H1 (cell line): ENCODE measurements around the gene GNG4. TPM values are rescaled to one million over a fixed set of nuclear protein-coding genes. Genes with fewer than 3 reads are reported as not detected.

Experiments used
- ASH2L ChIP-seq: fragments of 200-600, 300-600 bp; sonication (generic); IDR thresholded peaks from one replicate; pipeline ENCODE4 v1.7.1; 2017; ENCODE audit warnings: low read length
- CBX8 ChIP-seq: fragments of 300-800, 300-1000 bp; sonication (generic); IDR thresholded peaks from 2 replicates; pipeline ENCODE4 v1.7.1; 2016; ENCODE audit warnings: low read depth, low read length, borderline replicate concordance
- FOSL1 ChIP-seq: IDR thresholded peaks from 2 replicates; pipeline ENCODE4 v1.6.1; 2011; ENCODE audit warnings: mild to moderate bottlenecking, low read depth, low read length, moderate library complexity; ENCODE audit not compliant: insufficient read depth
- HDAC2 ChIP-seq, 2 experiments: fragments of 300-600 bp in 1 of 2; sonication (generic) in 1 of 2; IDR thresholded peaks; 2 replicates each; pipeline ENCODE4 v1.6.1; 2011 to 2012; ENCODE audit warnings: low read depth in 2 of 2, low read length in 2 of 2, mild to moderate bottlenecking in 2 of 2, moderate library complexity in 2 of 2, borderline replicate concordance in 1 of 2, inconsistent platforms in 1 of 2
- KDM4A ChIP-seq: IDR thresholded peaks from one replicate; pipeline ENCODE4 v1.7.1; 2012; ENCODE audit warnings: low read depth, mild to moderate bottlenecking, moderate library complexity, low read length, inconsistent platforms; ENCODE audit not compliant: severe bottlenecking
- RFX5 ChIP-seq: IDR thresholded peaks from 2 replicates; pipeline ENCODE4 v1.6.1; 2011; ENCODE audit warnings: low read depth, low read length, improper control_type of control experiment, borderline replicate concordance
- SIX5 ChIP-seq: IDR thresholded peaks from 2 replicates; pipeline ENCODE4 v1.6.1; 2011; ENCODE audit warnings: mild to moderate bottlenecking, low read depth, low read length
- SP1 ChIP-seq: IDR thresholded peaks from 2 replicates; pipeline ENCODE4 v1.6.1; 2011; ENCODE audit warnings: low read depth, low read length
- TBP ChIP-seq: IDR thresholded peaks from 2 replicates; pipeline ENCODE4 v1.6.1; 2011; ENCODE audit warnings: low read depth, low read length, improper control_type of control experiment
- polyA plus RNA-seq, 7 experiments: library from polyadenylated mRNA; depleted of rRNA in 3 of 7; stranded (reverse) in 5 of 7; unstranded in 2 of 7; fragments of >200 nt in 5 of 7; fragments of 200-250 nt in 2 of 7; gene quantifications; 1 replicate in 5 of 7; 2 replicates in 1 of 7; 4 replicates in 1 of 7; pipeline versions ENCODE4 v1.2.1 to v1.2.3, GENCODE V29; 2011 to 2013; ENCODE audit warnings: missing spikeins in 2 of 7, mixed read lengths in 2 of 7
- total RNA-seq: library from RNA; stranded (reverse); fragmentation: NEBNext Ultra II Directional; extraction: Animal tissue kit (Norgen Biotek cat#: 25700); gene quantifications from 2 replicates; pipeline ENCODE4 v1.2.1, GENCODE V29; 2021
- TF ChIP-seq, protein P1 (sequence below): fragments of 300-600 bp; sonication (generic); IDR thresholded peaks from 2 replicates; pipeline ENCODE4 v1.7.1; 2012; ENCODE audit warnings: low read length, moderate library complexity, mild to moderate bottlenecking, inconsistent platforms; ENCODE audit not compliant: insufficient replicate concordance
- TF ChIP-seq, protein P2 (sequence below): IDR thresholded peaks from 2 replicates; pipeline ENCODE4 v1.6.1; 2011; ENCODE audit warnings: low read length, improper control_type of control experiment

Gene GNG4
- total and polyA plus RNA-seq, 2 of the 8 experiments (the other 6 are each of a cell fraction or from before 2014, with no cell fraction given): 95.5 to 96.8 TPM

DNA sequence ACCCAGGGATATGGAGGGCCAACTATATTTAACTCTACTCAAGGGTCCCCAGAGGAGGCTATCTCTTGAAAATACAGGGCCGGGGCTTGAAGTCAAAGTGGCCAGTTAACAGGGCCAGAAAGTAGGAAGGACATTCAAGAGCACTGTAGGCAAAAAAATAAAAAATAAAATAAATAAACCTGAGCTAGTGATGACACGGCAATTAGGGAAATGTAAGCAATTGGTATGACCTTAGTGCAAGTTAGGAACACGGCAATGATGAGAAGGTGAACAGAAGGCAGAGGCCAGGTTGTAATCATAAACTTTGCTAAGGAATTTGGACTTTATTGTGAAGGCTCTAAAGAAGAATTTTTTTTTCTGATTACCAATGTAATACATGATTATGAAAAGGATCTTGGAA is 142.0 kb downstream of the GNG4 start (continued):
- TF ChIP-seq, protein P1, sequence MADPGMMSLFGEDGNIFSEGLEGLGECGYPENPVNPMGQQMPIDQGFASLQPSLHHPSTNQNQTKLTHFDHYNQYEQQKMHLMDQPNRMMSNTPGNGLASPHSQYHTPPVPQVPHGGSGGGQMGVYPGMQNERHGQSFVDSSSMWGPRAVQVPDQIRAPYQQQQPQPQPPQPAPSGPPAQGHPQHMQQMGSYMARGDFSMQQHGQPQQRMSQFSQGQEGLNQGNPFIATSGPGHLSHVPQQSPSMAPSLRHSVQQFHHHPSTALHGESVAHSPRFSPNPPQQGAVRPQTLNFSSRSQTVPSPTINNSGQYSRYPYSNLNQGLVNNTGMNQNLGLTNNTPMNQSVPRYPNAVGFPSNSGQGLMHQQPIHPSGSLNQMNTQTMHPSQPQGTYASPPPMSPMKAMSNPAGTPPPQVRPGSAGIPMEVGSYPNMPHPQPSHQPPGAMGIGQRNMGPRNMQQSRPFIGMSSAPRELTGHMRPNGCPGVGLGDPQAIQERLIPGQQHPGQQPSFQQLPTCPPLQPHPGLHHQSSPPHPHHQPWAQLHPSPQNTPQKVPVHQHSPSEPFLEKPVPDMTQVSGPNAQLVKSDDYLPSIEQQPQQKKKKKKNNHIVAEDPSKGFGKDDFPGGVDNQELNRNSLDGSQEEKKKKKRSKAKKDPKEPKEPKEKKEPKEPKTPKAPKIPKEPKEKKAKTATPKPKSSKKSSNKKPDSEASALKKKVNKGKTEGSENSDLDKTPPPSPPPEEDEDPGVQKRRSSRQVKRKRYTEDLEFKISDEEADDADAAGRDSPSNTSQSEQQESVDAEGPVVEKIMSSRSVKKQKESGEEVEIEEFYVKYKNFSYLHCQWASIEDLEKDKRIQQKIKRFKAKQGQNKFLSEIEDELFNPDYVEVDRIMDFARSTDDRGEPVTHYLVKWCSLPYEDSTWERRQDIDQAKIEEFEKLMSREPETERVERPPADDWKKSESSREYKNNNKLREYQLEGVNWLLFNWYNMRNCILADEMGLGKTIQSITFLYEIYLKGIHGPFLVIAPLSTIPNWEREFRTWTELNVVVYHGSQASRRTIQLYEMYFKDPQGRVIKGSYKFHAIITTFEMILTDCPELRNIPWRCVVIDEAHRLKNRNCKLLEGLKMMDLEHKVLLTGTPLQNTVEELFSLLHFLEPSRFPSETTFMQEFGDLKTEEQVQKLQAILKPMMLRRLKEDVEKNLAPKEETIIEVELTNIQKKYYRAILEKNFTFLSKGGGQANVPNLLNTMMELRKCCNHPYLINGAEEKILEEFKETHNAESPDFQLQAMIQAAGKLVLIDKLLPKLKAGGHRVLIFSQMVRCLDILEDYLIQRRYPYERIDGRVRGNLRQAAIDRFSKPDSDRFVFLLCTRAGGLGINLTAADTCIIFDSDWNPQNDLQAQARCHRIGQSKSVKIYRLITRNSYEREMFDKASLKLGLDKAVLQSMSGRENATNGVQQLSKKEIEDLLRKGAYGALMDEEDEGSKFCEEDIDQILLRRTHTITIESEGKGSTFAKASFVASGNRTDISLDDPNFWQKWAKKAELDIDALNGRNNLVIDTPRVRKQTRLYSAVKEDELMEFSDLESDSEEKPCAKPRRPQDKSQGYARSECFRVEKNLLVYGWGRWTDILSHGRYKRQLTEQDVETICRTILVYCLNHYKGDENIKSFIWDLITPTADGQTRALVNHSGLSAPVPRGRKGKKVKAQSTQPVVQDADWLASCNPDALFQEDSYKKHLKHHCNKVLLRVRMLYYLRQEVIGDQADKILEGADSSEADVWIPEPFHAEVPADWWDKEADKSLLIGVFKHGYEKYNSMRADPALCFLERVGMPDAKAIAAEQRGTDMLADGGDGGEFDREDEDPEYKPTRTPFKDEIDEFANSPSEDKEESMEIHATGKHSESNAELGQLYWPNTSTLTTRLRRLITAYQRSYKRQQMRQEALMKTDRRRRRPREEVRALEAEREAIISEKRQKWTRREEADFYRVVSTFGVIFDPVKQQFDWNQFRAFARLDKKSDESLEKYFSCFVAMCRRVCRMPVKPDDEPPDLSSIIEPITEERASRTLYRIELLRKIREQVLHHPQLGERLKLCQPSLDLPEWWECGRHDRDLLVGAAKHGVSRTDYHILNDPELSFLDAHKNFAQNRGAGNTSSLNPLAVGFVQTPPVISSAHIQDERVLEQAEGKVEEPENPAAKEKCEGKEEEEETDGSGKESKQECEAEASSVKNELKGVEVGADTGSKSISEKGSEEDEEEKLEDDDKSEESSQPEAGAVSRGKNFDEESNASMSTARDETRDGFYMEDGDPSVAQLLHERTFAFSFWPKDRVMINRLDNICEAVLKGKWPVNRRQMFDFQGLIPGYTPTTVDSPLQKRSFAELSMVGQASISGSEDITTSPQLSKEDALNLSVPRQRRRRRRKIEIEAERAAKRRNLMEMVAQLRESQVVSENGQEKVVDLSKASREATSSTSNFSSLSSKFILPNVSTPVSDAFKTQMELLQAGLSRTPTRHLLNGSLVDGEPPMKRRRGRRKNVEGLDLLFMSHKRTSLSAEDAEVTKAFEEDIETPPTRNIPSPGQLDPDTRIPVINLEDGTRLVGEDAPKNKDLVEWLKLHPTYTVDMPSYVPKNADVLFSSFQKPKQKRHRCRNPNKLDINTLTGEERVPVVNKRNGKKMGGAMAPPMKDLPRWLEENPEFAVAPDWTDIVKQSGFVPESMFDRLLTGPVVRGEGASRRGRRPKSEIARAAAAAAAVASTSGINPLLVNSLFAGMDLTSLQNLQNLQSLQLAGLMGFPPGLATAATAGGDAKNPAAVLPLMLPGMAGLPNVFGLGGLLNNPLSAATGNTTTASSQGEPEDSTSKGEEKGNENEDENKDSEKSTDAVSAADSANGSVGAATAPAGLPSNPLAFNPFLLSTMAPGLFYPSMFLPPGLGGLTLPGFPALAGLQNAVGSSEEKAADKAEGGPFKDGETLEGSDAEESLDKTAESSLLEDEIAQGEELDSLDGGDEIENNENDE: no peak
- TF ChIP-seq TBP (no peak), ASH2L (no peak), FOSL1 (no peak), KDM4A (no peak), CBX8 (no peak), SP1 (no peak), SIX5 (no peak), RFX5 (no peak), HDAC2 (IDR thresholded peaks at IDR 0.05; ENCODE audit: borderline replicate concordance in 1 of 2, low read depth in 2 of 2, low read length in 2 of 2) (no peak)
- TF ChIP-seq, protein P2, sequence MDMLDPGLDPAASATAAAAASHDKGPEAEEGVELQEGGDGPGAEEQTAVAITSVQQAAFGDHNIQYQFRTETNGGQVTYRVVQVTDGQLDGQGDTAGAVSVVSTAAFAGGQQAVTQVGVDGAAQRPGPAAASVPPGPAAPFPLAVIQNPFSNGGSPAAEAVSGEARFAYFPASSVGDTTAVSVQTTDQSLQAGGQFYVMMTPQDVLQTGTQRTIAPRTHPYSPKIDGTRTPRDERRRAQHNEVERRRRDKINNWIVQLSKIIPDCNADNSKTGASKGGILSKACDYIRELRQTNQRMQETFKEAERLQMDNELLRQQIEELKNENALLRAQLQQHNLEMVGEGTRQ: no peak
